ENCODE data around the gene CUBN. TPM values are rescaled to one million over a fixed set of nuclear protein-coding genes. Genes with fewer than 3 reads are reported as not detected.

The CUBN gene
- total RNA-seq, 2 donors from 2014 or later: 2.6 to 3.6 TPM

- no peaks in the 10 kb centered on the region for H3K27me3 ChIP-seq
- DNase-seq: no peak
- no peak overlapping the region for H3K4me3 ChIP-seq
- WGBS, 2 donors: 69 to 71% methylated on average over 3 of the region's 3 CpGs
- no peak for ATAC-seq
- H3K27ac ChIP-seq: no peak overlapping the region
- peaks cover 14% of the 10 kb centered on the region for H3K4me1 ChIP-seq
- no peaks in the 10 kb centered on the region for H3K9me3 ChIP-seq
- TF ChIP-seq CTCF (IDR thresholded peaks at IDR 0.05) (no peak), POLR2A (IDR thresholded peaks at IDR 0.05) (no peak)
- no peaks in the 10 kb centered on the region for H3K36me3 ChIP-seq (replicated peaks in 1 of 2; ENCODE audit: insufficient read depth in 1 of 2, low read depth in 2 of 2)
- intact Hi-C loops (cut with DNase I): no loop called here
Measured at GRCh38 chr10:16819436-16819835, 310.2 kb downstream of the CUBN start.

- WGBS, 2 donors: 74 to 88% methylated on average over 6 of the region's 6 CpGs
- no peak for TF ChIP-seq POLR2A (IDR thresholded peaks at IDR 0.05)
- no peak for TF ChIP-seq CTCF (IDR thresholded peaks at IDR 0.05)
- intact Hi-C loops (cut with DNase I): no loop called here
- DNase-seq (no peak), ATAC-seq (no peak)
- no peak overlapping the region for H3K4me3 ChIP-seq
- H3K9me3 ChIP-seq: no peaks in the 10 kb centered on the region
- H3K4me1 ChIP-seq: peaks cover 15% of the 10 kb centered on the region
- H3K27me3 ChIP-seq: no peaks in the 10 kb centered on the region
- H3K36me3 ChIP-seq (replicated peaks in 1 of 2; ENCODE audit: insufficient read depth in 1 of 2, low read depth in 2 of 2): no peaks in the 10 kb centered on the region
- no peak overlapping the region for H3K27ac ChIP-seq
Measured at GRCh38 chr10:16819026-16819425, 310.6 kb downstream of the CUBN start.

- DNase-seq (peak; percentile 100), ATAC-seq (peak; percentile 97)
- H3K36me3 ChIP-seq (replicated peaks in 1 of 2; ENCODE audit: insufficient read depth in 1 of 2, low read depth in 2 of 2): no peaks in the 10 kb centered on the region
- peaks cover 31% of the 10 kb centered on the region for H3K4me1 ChIP-seq
- peak within 1 kb of the TSS; percentile 44 to 53 for H3K4me3 ChIP-seq
- WGBS, 2 donors: 0 to 1% methylated on average over 39 to 65 of the region's 65 CpGs
- intact Hi-C loops (cut with DNase I): no loop called here
- peak within 1 kb of the TSS; percentile 83 to 97 (median 94) for H3K27ac ChIP-seq
- no peaks in the 10 kb centered on the region for H3K27me3 ChIP-seq
- TF ChIP-seq POLR2A (IDR thresholded peaks at IDR 0.05): peak; percentile 85 to 97 (median 94)
- TF ChIP-seq CTCF (IDR thresholded peaks at IDR 0.05): peak in 1 of 7 experiments; percentile 11
- H3K9me3 ChIP-seq: no peaks in the 10 kb centered on the region
Measured at GRCh38 chr10:16817125-16818019, 312.2 kb downstream of the CUBN start, which contains the start of gene RSU1. TSS of gene RSU1 (minus strand) at chr10:16817424. CDS start at chr10:16817081, 343 bp downstream.

- peak overlapping the region; percentile 44 to 53 for H3K4me3 ChIP-seq
- H3K27me3 ChIP-seq: no peaks in the 10 kb centered on the region
- peak overlapping the region; percentile 59 to 89 (median 74) for H3K27ac ChIP-seq
- H3K36me3 ChIP-seq (replicated peaks in 1 of 2; ENCODE audit: insufficient read depth in 1 of 2, low read depth in 2 of 2): no peaks in the 10 kb centered on the region
- intact Hi-C loops (cut with DNase I): no loop called here
- TF ChIP-seq CTCF (IDR thresholded peaks at IDR 0.05): no peak
- no peak for TF ChIP-seq POLR2A (IDR thresholded peaks at IDR 0.05)
- no peaks in the 10 kb centered on the region for H3K9me3 ChIP-seq
- WGBS, 2 donors: 4 to 11% methylated on average over 8 to 12 of the region's 12 CpGs
- DNase-seq (peak in 1 of 4 donors; percentile 33), ATAC-seq (no peak)
- H3K4me1 ChIP-seq: peaks cover 31% of the 10 kb centered on the region
Measured at GRCh38 chr10:16816830-16817124, 312.8 kb downstream of the CUBN start.
